Chondrocyte (in vitro differentiated cells): ENCODE measurements around the gene SEMA3G. TPM values are rescaled to one million over a fixed set of nuclear protein-coding genes. Genes with fewer than 3 reads are reported as not detected.
A peak's percentile ranks its signal among the peaks of the same experiment; 100 is the strongest.

Experiments used
- DNase-seq: peaks from one replicate; pipeline ENCODE4 v3.0.0; 2021; ENCODE audit warnings: mixed read lengths, low spot score
- H3K27ac Mint-ChIP-seq: one replicate; pipeline ENCODE4 v1.8.0; 2021; ENCODE audit warnings: mild to moderate bottlenecking, moderate library complexity, mixed read lengths; ENCODE audit not compliant: unreplicated experiment
- H3K27me3 Mint-ChIP-seq: 2 replicates; pipeline ENCODE4 v1.8.0; 2021; ENCODE audit warnings: low read depth, mixed read lengths
- H3K36me3 Mint-ChIP-seq: 2 replicates; pipeline ENCODE4 v1.8.0; 2021; ENCODE audit warnings: low read depth, mixed read lengths
- H3K4me1 Mint-ChIP-seq: 2 replicates; pipeline ENCODE4 v1.8.0; 2021; ENCODE audit warnings: low read depth, mild to moderate bottlenecking, mixed read lengths
- H3K4me3 Mint-ChIP-seq: one replicate; pipeline ENCODE4 v1.8.0; 2021; ENCODE audit warnings: mild to moderate bottlenecking, moderate library complexity, mixed read lengths; ENCODE audit not compliant: unreplicated experiment
- H3K9me3 Mint-ChIP-seq: 2 replicates; pipeline ENCODE4 v1.8.0; 2021; ENCODE audit warnings: low read depth, mixed read lengths
- total RNA-seq: library from RNA; stranded (reverse); gene quantifications from 3 replicates; pipeline ENCODE4 v1.2.1, GENCODE V29; 2021
- TF ChIP-seq, protein P1 (sequence below): fragments of 200-600 bp; sonication (generic); IDR thresholded peaks from 2 replicates; pipeline ENCODE4 v1.5.0; 2021; ENCODE audit warnings: antibody characterized with exemption, mild to moderate bottlenecking, moderate library complexity

The SEMA3G gene
- total RNA-seq, 1 donor from 2014 or later = 0.17 TPM

DNA sequence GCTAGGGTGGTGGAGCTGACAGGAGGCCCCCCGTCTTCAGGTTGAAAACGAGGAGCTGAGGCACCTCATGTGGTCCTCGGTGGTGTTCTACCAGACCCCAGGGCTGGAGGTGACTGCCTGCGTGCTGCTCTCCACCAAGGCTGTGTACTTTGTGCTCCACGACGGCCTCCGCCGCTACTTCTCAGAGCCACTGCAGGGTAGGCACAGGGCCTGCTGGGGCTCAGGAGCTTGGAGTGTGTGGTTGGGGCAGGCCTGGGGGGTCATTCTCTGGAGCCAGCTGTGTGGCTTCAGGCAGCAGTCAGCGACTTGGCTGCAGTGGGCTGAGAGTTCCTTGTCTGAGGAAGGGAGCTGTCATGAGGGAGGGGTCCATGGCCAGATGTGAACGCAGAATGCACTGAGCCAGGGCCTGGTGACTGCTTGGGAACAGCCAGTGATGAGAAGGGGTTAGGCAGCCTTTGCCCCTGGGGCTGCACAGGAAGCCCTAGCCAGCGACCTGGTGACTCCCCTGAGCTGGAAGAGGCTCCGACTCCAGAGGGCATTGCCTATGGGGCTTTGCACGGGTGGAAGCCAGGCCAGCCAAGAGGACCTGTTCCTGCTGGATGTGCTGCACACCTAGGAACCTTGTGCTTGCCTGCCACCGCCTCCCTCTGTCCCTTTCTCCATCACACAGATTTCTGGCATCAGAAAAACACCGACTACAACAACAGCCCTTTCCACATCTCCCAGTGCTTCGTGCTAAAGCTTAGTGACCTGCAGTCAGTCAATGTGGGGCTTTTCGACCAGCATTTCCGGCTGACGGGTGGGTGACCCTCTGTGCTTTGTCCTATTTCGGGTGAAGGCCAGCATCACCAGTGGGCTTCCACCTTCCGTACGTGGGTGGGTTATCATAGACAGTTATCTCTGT lies 45.4 kb upstream of the SEMA3G start:
- Mint-ChIP-seq H3K27me3 (no peaks in the 10 kb centered on the region), H3K36me3 (peaks cover 33% of the 10 kb centered on the region), H3K4me3 (no peak overlapping the region), H3K4me1 (peaks cover 4% of the 10 kb centered on the region), H3K9me3 (no peaks in the 10 kb centered on the region), H3K27ac (peak overlapping the region; percentile 57)
- DNase-seq = no peak
- TF ChIP-seq, protein P1, sequence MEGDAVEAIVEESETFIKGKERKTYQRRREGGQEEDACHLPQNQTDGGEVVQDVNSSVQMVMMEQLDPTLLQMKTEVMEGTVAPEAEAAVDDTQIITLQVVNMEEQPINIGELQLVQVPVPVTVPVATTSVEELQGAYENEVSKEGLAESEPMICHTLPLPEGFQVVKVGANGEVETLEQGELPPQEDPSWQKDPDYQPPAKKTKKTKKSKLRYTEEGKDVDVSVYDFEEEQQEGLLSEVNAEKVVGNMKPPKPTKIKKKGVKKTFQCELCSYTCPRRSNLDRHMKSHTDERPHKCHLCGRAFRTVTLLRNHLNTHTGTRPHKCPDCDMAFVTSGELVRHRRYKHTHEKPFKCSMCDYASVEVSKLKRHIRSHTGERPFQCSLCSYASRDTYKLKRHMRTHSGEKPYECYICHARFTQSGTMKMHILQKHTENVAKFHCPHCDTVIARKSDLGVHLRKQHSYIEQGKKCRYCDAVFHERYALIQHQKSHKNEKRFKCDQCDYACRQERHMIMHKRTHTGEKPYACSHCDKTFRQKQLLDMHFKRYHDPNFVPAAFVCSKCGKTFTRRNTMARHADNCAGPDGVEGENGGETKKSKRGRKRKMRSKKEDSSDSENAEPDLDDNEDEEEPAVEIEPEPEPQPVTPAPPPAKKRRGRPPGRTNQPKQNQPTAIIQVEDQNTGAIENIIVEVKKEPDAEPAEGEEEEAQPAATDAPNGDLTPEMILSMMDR = no peak

GRCh38 chr3:52489453-52489852 lies 44.5 kb upstream of the SEMA3G start:
- Mint-ChIP-seq H3K4me3 (no peak overlapping the region), H3K4me1 (peaks cover 4% of the 10 kb centered on the region), H3K27me3 (no peaks in the 10 kb centered on the region), H3K36me3 (peaks cover 35% of the 10 kb centered on the region), H3K27ac (no peak overlapping the region), H3K9me3 (no peaks in the 10 kb centered on the region)
- TF ChIP-seq, protein P1 = no peak
- no peak for DNase-seq

- TF ChIP-seq, protein P1 = no peak
- Mint-ChIP-seq H3K27ac (no peak overlapping the region), H3K4me1 (peaks cover 9% of the 10 kb centered on the region), H3K4me3 (no peak overlapping the region), H3K36me3 (peaks cover 35% of the 10 kb centered on the region), H3K27me3 (no peaks in the 10 kb centered on the region), H3K9me3 (no peaks in the 10 kb centered on the region)
- no peak for DNase-seq
Observed at GRCh38 chr3:52488746-52489145, 43.8 kb upstream of the SEMA3G start.

DNA sequence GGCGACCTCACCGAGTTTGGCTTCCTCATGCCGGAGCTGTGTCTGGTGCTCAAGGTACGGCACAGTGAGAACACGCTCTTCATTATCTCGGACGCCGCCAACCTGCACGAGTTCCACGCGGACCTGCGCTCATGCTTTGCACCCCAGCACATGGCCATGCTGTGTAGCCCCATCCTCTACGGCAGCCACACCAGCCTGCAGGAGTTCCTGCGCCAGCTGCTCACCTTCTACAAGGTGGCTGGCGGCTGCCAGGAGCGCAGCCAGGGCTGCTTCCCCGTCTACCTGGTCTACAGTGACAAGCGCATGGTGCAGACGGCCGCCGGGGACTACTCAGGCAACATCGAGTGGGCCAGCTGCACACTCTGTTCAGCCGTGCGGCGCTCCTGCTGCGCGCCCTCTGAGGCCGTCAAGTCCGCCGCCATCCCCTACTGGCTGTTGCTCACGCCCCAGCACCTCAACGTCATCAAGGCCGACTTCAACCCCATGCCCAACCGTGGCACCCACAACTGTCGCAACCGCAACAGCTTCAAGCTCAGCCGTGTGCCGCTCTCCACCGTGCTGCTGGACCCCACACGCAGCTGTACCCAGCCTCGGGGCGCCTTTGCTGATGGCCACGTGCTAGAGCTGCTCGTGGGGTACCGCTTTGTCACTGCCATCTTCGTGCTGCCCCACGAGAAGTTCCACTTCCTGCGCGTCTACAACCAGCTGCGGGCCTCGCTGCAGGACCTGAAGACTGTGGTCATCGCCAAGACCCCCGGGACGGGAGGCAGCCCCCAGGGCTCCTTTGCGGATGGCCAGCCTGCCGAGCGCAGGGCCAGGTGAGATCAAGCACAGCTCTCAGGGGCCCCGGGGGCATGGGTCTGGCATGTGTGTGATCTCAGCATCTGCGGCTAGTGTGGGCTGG lies 43.1 kb upstream of the SEMA3G start:
- DNase-seq = no peak
- no peak overlapping the region for H3K27ac Mint-ChIP-seq
- TF ChIP-seq, protein P1 = no peak
- H3K4me1 Mint-ChIP-seq = peaks cover 16% of the 10 kb centered on the region
- no peaks in the 10 kb centered on the region for H3K9me3 Mint-ChIP-seq
- H3K27me3 Mint-ChIP-seq = no peaks in the 10 kb centered on the region
- H3K36me3 Mint-ChIP-seq = peaks cover 37% of the 10 kb centered on the region
- no peak overlapping the region for H3K4me3 Mint-ChIP-seq
